HCEC 1CT (cell line): Measurements from ENCODE around the gene IFNAR2.

Experiments
- DNase-seq: peaks from one replicate; pipeline ENCODE4 v3.0.0-alpha.2; 2017

The IFNAR2 gene

GRCh38 chr21:33229784-33230544, at the start of gene IFNAR2:
IFNAR2 (plus strand) TSS chr21:33229938; CDS start chr21:33241923, 11,985 bp downstream.
- peak; percentile 45 for DNase-seq

- DNase-seq: no peak
These were observed 43.9 kb upstream of the IFNAR2 start for GRCh38 chr21:33185852-33186251.

GRCh38 chr21:33187276-33187675, 42.5 kb upstream of the IFNAR2 start:
- DNase-seq: no peak

GRCh38 chr21:33189237-33189636, 40.5 kb upstream of the IFNAR2 start:
- DNase-seq: no peak

GRCh38 chr21:33189824-33190223, 39.9 kb upstream of the IFNAR2 start:
- no peak for DNase-seq

- DNase-seq: peak; percentile 45
These were observed 32.8 kb upstream of the IFNAR2 start for GRCh38 chr21:33196941-33197374.

- no peak for DNase-seq
These were observed 32.2 kb upstream of the IFNAR2 start for GRCh38 chr21:33197496-33197895.

GRCh38 chr21:33198346-33199099, 31.2 kb upstream of the IFNAR2 start:
- DNase-seq: no peak

- DNase-seq: no peak
These were observed 30.7 kb upstream of the IFNAR2 start for GRCh38 chr21:33199100-33199464.

GRCh38 chr21:33199516-33200217, 30.1 kb upstream of the IFNAR2 start:
- peak; percentile 89 for DNase-seq

- no peak for DNase-seq
These were observed 27.8 kb upstream of the IFNAR2 start for GRCh38 chr21:33201956-33202355.

- DNase-seq: no peak
These were observed 27.0 kb upstream of the IFNAR2 start for GRCh38 chr21:33202464-33203363.

GRCh38 chr21:33203371-33203724, 26.4 kb upstream of the IFNAR2 start:
- DNase-seq: no peak

GRCh38 chr21:33205476-33205875, 24.3 kb upstream of the IFNAR2 start:
- DNase-seq: no peak

GRCh38 chr21:33206771-33207281, 22.9 kb upstream of the IFNAR2 start:
- DNase-seq: no peak

- no peak for DNase-seq
These were observed 22.1 kb upstream of the IFNAR2 start for GRCh38 chr21:33207449-33208149.

GRCh38 chr21:33208534-33208933, 21.2 kb upstream of the IFNAR2 start:
- no peak for DNase-seq

- DNase-seq: no peak
These were observed 18.4 kb upstream of the IFNAR2 start for GRCh38 chr21:33211305-33211704.

GRCh38 chr21:33211732-33212131, 18.0 kb upstream of the IFNAR2 start:
- no peak for DNase-seq

- peak; percentile 51 for DNase-seq
These were observed 17.4 kb upstream of the IFNAR2 start for GRCh38 chr21:33212159-33212851.

- DNase-seq: no peak
These were observed 15.7 kb upstream of the IFNAR2 start for GRCh38 chr21:33214056-33214455.
